Hematopoietic multipotent progenitor cell treated with erythropoietin and hydrocortisone succinate and interleukin-3 and kit ligand, for 4 days (in vitro differentiated cells): ENCODE data around the gene ATP5MG.

Experiments used
- DNase-seq: peaks from one replicate; pipeline ENCODE4 v3.0.0-alpha.2; 2015

ATP5MG gene

DNA sequence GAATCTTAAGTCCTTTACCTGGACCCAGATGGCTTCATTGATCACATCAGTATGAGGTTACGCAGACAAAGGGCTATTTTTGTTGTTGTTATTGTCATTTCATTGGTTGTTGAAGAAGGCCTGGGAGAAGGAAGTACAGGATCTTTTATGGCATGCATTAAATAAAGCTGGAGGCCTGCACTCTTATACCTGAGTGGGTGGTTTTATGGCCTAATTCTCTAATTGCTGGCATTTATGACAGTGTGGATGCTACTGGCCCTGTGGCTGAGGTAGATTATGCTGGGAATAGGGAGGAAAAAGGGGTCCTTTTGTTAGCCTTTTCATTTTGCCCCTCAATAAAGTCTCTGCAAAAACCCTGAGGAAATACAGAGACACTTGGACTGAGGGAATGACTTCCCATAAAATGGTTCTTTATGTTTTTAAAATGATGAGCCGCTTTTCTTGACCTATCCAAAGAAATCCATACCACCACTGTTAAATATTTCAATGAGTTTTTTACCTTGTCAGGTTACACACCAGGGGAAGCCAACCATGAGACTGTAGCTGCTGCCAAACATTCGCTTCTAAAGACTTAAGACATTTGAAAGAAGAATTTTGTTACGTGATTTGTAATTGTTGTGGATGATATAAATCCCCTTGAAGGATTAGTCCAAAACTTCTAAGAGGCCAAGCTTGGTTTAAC lies 41.6 kb downstream of the ATP5MG start:
- no peak for DNase-seq

DNA sequence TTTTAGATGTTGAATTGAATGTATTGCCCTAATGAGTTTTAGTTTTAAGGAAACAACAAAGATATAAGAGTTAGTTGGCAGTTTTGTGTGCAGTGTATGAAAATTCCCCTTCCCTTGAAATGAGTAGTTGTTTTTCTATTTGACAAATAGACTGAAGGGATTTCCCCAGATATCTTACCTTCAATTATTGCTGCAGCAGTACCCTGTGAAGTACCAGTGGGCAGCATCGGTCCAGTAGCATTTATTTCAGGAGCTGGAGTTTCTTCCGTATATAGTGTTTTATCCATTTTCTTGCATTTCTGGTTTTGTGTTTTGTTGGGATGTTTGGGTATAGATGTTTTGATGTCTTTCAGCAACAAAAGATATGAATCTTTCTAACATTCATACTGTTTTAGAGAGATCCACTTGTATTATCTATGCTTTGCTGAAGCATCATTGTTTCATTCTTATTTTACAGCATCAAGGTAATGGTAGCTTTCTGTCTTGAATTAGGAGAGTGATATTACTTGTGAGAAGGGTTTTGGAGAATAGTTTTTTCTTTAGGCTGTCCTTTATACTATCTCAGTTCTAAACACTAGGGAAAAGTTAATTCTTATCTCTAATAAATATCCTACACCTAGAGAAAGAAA lies 42.3 kb downstream of the ATP5MG start:
- no peak for DNase-seq

- no peak for DNase-seq
Observed at GRCh38 chr11:118447423-118447822, 46.0 kb downstream of the ATP5MG start.

- no peak for DNase-seq
Observed at GRCh38 chr11:118448294-118448693, 46.9 kb downstream of the ATP5MG start.

DNA sequence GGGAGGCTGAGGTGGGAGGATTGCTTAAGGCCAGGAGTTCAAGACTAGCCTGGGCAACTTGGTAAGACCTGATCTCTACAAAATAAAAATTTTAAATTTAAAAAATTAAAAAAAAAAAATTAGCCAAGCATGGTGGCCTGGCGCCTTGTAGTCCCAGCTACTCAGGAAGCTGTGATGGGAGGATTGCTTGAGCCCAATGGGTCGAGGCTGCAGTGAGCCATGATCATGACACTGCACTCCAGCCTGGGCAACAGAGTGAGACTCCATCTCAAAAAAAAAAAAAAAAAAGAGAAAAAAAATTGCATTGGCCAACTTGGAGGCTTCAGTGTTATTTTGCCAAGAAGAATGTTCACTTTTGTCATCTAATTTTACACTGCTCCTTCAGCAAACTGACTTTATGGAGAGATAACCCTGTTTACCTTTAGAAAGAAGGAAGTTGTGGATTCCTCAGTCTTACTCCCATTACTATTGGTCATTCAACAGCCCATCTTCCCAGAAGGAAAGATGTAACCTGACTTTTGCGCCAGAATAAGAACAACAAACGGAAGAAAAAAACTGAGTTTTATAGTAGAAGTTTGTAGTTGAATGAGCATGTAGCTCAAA lies 48.0 kb downstream of the ATP5MG start:
- no peak for DNase-seq

- DNase-seq = no peak
Observed at GRCh38 chr11:118450451-118450850, 49.0 kb downstream of the ATP5MG start.
